Measurements from ENCODE around the gene TMOD1.

TMOD1 gene

GRCh38 chr9:97527626-97528528 lies 26.4 kb downstream of the TMOD1 start:
- H3K36me3 ChIP-seq (ENCODE audit: control insufficient read depth, insufficient read depth, low read length) = peaks cover 3% of the 10 kb centered on the region
- no peak for TF ChIP-seq CTCF (IDR thresholded peaks at IDR 0.05; ENCODE audit: insufficient read depth, low read length, poor library complexity, severe bottlenecking)
- H3K4me3 ChIP-seq (replicated peaks; ENCODE audit: low read depth, low read length) = no peak overlapping the region
- no peaks in the 10 kb centered on the region for H3K27me3 ChIP-seq (replicated peaks; ENCODE audit: control insufficient read depth, insufficient read depth, low read length)
- DNase-seq (ENCODE audit: extremely low read depth, insufficient read length) = peak; percentile 34

GRCh38 chr9:97528529-97529230 lies 27.2 kb downstream of the TMOD1 start:
- no peak overlapping the region for H3K4me3 ChIP-seq (replicated peaks; ENCODE audit: low read depth, low read length)
- H3K27me3 ChIP-seq (replicated peaks; ENCODE audit: control insufficient read depth, insufficient read depth, low read length) = no peaks in the 10 kb centered on the region
- no peak for DNase-seq (ENCODE audit: extremely low read depth, insufficient read length)
- peaks cover 3% of the 10 kb centered on the region for H3K36me3 ChIP-seq (ENCODE audit: control insufficient read depth, insufficient read depth, low read length)
- no peak for TF ChIP-seq CTCF (IDR thresholded peaks at IDR 0.05; ENCODE audit: insufficient read depth, low read length, poor library complexity, severe bottlenecking)

- no peak overlapping the region; the same call in 1 of the 2 replicates for H3K4me3 ChIP-seq (replicated peaks; ENCODE audit: low read depth, low read length)
- DNase-seq (ENCODE audit: extremely low read depth, insufficient read length) = peak; percentile 50
- H3K36me3 ChIP-seq (ENCODE audit: control insufficient read depth, insufficient read depth, low read length) = peaks cover 3% of the 10 kb centered on the region
- TF ChIP-seq CTCF (IDR thresholded peaks at IDR 0.05; ENCODE audit: insufficient read depth, low read length, poor library complexity, severe bottlenecking) = no peak
- H3K27me3 ChIP-seq (replicated peaks; ENCODE audit: control insufficient read depth, insufficient read depth, low read length) = no peaks in the 10 kb centered on the region
Measured at GRCh38 chr9:97529363-97530076, 28.1 kb downstream of the TMOD1 start.

- H3K4me3 ChIP-seq (replicated peaks; ENCODE audit: low read depth, low read length) = no peak overlapping the region
- no peak for TF ChIP-seq CTCF (IDR thresholded peaks at IDR 0.05; ENCODE audit: insufficient read depth, low read length, poor library complexity, severe bottlenecking)
- peaks cover 3% of the 10 kb centered on the region for H3K36me3 ChIP-seq (ENCODE audit: control insufficient read depth, insufficient read depth, low read length)
- no peak for DNase-seq (ENCODE audit: extremely low read depth, insufficient read length)
- H3K27me3 ChIP-seq (replicated peaks; ENCODE audit: control insufficient read depth, insufficient read depth, low read length) = no peaks in the 10 kb centered on the region
Measured at GRCh38 chr9:97531888-97532376, 30.5 kb downstream of the TMOD1 start.

GRCh38 chr9:97534185-97534584 lies 32.7 kb downstream of the TMOD1 start:
- no peak overlapping the region for H3K4me3 ChIP-seq (replicated peaks; ENCODE audit: low read depth, low read length)
- peaks cover 4% of the 10 kb centered on the region for H3K36me3 ChIP-seq (ENCODE audit: control insufficient read depth, insufficient read depth, low read length)
- TF ChIP-seq CTCF (IDR thresholded peaks at IDR 0.05; ENCODE audit: insufficient read depth, low read length, poor library complexity, severe bottlenecking) = no peak

More at GRCh38 chr9:97534185-97534584, 32.7 kb downstream of the TMOD1 start:
- DNase-seq (ENCODE audit: extremely low read depth, insufficient read length) = no peak
- no peaks in the 10 kb centered on the region for H3K27me3 ChIP-seq (replicated peaks; ENCODE audit: control insufficient read depth, insufficient read depth, low read length)

Data from GM06990 (cell line).